Measurements from ENCODE around the gene ICAM4. TPM values are rescaled to one million over a fixed set of nuclear protein-coding genes. Genes with fewer than 3 reads are reported as not detected.

The ICAM4 gene
- total and polyA plus RNA-seq, 9 of the 15 experiments (the other 6 are each of a cell fraction or from before 2014, with no cell fraction given): 14.1 to 86.1 (median 29.6) TPM

DNA sequence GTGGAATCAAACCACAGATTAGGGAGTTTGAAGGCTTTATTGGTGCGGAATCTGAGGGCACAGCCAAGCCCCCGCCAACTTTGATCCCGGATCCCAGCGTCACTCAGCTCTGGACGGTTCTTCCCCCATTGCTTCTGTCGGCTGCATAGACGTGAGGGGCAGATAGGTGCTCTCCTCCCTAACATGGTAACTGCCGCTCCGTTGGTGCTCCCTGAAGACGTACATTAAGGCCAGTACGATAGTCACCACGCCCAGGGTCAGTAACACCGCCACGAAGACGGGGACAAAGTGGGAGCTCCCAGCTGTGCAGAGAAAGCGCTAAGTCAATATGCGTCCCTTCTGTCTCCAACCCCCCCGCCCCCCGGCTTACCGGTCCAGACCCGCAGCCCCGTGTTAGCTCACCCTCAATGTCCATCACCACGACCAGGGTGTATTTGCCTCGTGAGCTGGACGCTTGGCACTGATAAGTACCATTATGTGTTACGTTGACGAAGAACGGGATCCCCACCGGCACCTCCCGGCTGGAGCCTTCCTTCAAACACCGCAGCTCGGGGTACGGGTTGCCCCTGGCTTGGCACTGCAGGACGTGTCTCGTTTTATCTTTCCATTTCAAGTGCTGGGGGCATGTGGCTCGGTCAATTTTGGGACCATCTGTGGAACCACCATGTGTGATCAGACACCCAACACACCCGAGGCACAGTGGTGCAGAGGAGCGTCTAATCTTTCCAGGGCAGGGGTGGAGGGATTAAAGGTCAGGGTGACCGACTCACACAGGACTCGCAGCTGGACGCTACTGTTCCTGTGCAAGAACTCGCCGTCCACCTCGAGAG is 47.2 kb downstream of the ICAM4 start (continued):
- TF ChIP-seq, protein P1, sequence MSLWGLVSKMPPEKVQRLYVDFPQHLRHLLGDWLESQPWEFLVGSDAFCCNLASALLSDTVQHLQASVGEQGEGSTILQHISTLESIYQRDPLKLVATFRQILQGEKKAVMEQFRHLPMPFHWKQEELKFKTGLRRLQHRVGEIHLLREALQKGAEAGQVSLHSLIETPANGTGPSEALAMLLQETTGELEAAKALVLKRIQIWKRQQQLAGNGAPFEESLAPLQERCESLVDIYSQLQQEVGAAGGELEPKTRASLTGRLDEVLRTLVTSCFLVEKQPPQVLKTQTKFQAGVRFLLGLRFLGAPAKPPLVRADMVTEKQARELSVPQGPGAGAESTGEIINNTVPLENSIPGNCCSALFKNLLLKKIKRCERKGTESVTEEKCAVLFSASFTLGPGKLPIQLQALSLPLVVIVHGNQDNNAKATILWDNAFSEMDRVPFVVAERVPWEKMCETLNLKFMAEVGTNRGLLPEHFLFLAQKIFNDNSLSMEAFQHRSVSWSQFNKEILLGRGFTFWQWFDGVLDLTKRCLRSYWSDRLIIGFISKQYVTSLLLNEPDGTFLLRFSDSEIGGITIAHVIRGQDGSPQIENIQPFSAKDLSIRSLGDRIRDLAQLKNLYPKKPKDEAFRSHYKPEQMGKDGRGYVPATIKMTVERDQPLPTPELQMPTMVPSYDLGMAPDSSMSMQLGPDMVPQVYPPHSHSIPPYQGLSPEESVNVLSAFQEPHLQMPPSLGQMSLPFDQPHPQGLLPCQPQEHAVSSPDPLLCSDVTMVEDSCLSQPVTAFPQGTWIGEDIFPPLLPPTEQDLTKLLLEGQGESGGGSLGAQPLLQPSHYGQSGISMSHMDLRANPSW (CRISPR knock-in tag; IDR thresholded peaks at IDR 0.05): peak; percentile 97

DNA sequence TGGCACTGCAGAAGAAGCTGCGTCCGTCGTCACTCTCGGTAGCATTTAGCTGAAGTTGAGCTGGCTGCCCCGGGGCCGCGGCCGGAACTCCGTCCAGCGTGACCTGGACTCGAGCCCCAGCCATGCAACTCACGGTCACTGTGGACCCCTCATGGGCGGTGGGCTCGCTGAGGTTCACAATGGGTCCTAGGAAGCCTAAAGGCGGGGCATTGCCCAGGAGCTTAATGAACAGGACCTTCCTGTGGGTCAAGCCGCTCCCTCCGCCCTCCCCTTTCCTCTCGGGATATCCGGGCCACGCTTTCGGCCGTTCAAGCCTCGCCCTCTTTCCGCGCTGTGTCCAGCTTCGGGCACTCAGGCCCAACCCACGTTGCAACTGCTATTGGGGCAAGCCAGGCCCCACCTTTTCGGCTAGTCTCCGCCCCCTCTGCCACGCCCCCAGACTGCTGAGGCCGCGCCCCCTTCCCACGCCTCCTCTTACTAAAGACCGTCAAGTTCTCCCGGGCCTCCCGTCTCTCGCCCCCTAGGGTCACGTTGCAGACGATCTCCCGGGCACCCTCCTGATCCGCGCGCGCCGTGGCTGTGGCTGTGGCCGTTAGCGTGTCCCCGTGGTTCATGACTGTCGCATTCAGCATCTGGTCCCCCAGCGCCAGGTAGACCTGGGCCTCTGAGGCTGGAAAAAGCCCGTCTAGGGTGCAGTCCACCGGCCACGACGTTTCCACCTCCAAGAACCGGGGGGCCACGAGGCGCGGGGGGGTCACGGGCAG is 48.0 kb downstream of the ICAM4 start:
- Histone ChIP-seq H3K27ac (ENCODE audit: extremely low read depth, low read depth, low read length) (peak overlapping the region; percentile 98), H3K27me3 (ENCODE audit: control insufficient read depth in 2 of 2, insufficient read depth in 2 of 2, low read length in 2 of 2) (no peaks in the 10 kb centered on the region), H4K20me1 (replicated peaks; ENCODE audit: control insufficient read depth, insufficient read depth, low read length) (peaks cover 10% of the 10 kb centered on the region; the same call in 1 of the 2 replicates), H3K9me1 (ENCODE audit: control insufficient read depth, insufficient read depth, low read length) (no peaks in the 10 kb centered on the region), H3K9me3 (replicated peaks; ENCODE audit: control insufficient read depth, insufficient read depth, low read depth, low read length) (no peaks in the 10 kb centered on the region), H3K9ac (ENCODE audit: insufficient read depth in 1 of 2, low read depth in 2 of 2, low read length in 2 of 2) (peak overlapping the region; percentile 96 to 99), H3K4me2 (ENCODE audit: insufficient read depth, low read length) (peak overlapping the region; percentile 92), H3K79me2 (ENCODE audit: control insufficient read depth, insufficient read depth, low read length) (peaks cover 56% of the 10 kb centered on the region), H3K36me3 (ENCODE audit: control insufficient read depth, insufficient read depth, low read length) (peaks cover 24% of the 10 kb centered on the region), H2AFZ (ENCODE audit: low read depth, low read length) (peak overlapping the region; percentile 81), H3K4me1 (replicated peaks in 1 of 2; ENCODE audit: control insufficient read depth in 2 of 2, insufficient read depth in 2 of 2, low read length in 2 of 2) (peaks cover 15 to 47% of the 10 kb centered on the region in 2 experiments; a peak in 4 of 5 replicates), H3K4me3 (peak overlapping the region; percentile 93)
- POLR2A ChIA-PET: interaction anchor here (0.5 to 3.9 kb wide), 7 partner anchors 9 to 46 kb away, joined by 3 to 29 read pairs (median 9); partner anchors contain the start of genes ICAM5 and TYK2
- WGBS (ENCODE audit: insufficient coverage, low coverage, missing lambda C conversion rate): 3% methylated on average over 52 of the region's 59 CpGs
- FAIRE-seq (peak; percentile 95), ATAC-seq (peak; percentile 86), DNase-seq (ENCODE audit: extremely low read depth in 1 of 4, low spot score in 3 of 4) (peak; percentile 91 to 97 (median 93))
- CTCF ChIA-PET (ENCODE audit: low intra/inter-chr PET ratio): no interaction called here
- in situ Hi-C loops (cut with MboI): no loop called here
- intact Hi-C loops (cut with micrococcal nuclease): loop anchor here (2.0 kb wide), 2 partner anchors 46 to 54 kb away; partner anchors contain the start of gene TYK2
- BruUV-seq (replicated peaks): no TSS peak
- no peak for TF ChIP-seq NFRKB (IDR thresholded peaks at IDR 0.05; ENCODE audit: low read depth)
- TF ChIP-seq, protein P2, sequence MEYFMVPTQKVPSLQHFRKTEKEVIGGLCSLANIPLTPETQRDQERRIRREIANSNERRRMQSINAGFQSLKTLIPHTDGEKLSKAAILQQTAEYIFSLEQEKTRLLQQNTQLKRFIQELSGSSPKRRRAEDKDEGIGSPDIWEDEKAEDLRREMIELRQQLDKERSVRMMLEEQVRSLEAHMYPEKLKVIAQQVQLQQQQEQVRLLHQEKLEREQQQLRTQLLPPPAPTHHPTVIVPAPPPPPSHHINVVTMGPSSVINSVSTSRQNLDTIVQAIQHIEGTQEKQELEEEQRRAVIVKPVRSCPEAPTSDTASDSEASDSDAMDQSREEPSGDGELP (CRISPR knock-in tag; IDR thresholded peaks at IDR 0.05; ENCODE audit: borderline replicate concordance): 0 out of 2 replicates have a peak, but pooled peaks have one; percentile 14
- TF ChIP-seq, protein P3, sequence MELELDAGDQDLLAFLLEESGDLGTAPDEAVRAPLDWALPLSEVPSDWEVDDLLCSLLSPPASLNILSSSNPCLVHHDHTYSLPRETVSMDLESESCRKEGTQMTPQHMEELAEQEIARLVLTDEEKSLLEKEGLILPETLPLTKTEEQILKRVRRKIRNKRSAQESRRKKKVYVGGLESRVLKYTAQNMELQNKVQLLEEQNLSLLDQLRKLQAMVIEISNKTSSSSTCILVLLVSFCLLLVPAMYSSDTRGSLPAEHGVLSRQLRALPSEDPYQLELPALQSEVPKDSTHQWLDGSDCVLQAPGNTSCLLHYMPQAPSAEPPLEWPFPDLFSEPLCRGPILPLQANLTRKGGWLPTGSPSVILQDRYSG (tag; conservative IDR thresholded peaks at IDR 0.05; ENCODE audit: low read depth): no peak
- TF ChIP-seq ZFX (CRISPR knock-in tag; IDR thresholded peaks at IDR 0.05): peak; percentile 83
- TF ChIP-seq TAF15 (IDR thresholded peaks at IDR 0.05; ENCODE audit: low read depth, low read length): no peak
- no peak for TF ChIP-seq ZNF212 (CRISPR knock-in tag; IDR thresholded peaks at IDR 0.05)
- no peak for TF ChIP-seq ZNF699 (CRISPR knock-in tag; IDR thresholded peaks at IDR 0.05; ENCODE audit: insufficient replicate concordance)
- TF ChIP-seq MTA1 (IDR thresholded peaks at IDR 0.05; ENCODE audit: borderline replicate concordance): no peak; the same call in 1 of the 2 replicates
- peak; percentile 41; the same call in 1 of the 2 replicates for TF ChIP-seq JUN (IDR thresholded peaks at IDR 0.05; ENCODE audit: borderline replicate concordance, low read depth, low read length)
- no peak for TF ChIP-seq JUN (CRISPR knock-in tag; IDR thresholded peaks at IDR 0.05; ENCODE audit: borderline replicate concordance)
- TF ChIP-seq ZNF778 (CRISPR knock-in tag; IDR thresholded peaks at IDR 0.05): no peak
- peak; percentile 62 for TF ChIP-seq FIP1L1 (IDR thresholded peaks at IDR 0.05; ENCODE audit: low read depth, low read length, poor library complexity, severe bottlenecking)
